GM06990 (cell line): Measurements from ENCODE around the gene KIAA1549.

Source experiments
- DNase-seq: peaks from one replicate; pipeline ENCODE4 v3.0.0-alpha.2; 2011; ENCODE audit not compliant: insufficient read length; ENCODE audit errors: extremely low read depth
- H3K27me3 ChIP-seq: replicated peaks from 2 replicates; pipeline ENCODE4 v1.6.0; 2011; ENCODE audit warnings: low read length; ENCODE audit not compliant: control insufficient read depth, insufficient read depth
- H3K36me3 ChIP-seq: 2 replicates; pipeline ENCODE4 v1.5.1; 2011; ENCODE audit warnings: low read length; ENCODE audit not compliant: control insufficient read depth, insufficient read depth
- H3K4me3 ChIP-seq: replicated peaks from 2 replicates; pipeline ENCODE4 v1.5.1; 2011; ENCODE audit warnings: low read depth, mild to moderate bottlenecking, control low read depth, low read length
- TF ChIP-seq, protein P1 (sequence below): IDR thresholded peaks from 2 replicates; pipeline ENCODE4 v1.5.1; 2011; ENCODE audit warnings: low read length, control low read depth, mild to moderate bottlenecking, inconsistent platforms; ENCODE audit not compliant: insufficient read depth, poor library complexity, severe bottlenecking

Gene KIAA1549

DNA sequence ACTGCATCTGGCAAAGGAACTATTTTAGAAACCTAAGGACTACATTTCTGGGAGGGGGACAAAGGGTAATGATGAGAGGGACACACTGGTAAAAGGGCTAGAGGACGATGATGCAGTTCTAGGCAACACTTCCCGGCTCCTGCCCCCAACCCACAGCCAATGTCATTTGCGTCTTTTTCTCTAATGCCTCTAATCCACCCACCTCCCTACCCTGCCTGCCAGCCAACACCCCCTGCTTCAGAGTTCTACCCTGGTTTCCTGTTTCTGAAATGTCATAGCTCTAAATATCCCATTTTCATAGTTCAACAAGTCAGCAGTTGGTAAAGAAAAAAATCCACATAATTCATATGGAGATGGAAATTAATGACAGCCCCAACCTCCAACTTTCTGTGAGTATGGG is 79.0 kb downstream of the KIAA1549 start:
- no peaks in the 10 kb centered on the region for H3K36me3 ChIP-seq
- no peak for DNase-seq
- no peak overlapping the region for H3K4me3 ChIP-seq
- TF ChIP-seq, protein P1, sequence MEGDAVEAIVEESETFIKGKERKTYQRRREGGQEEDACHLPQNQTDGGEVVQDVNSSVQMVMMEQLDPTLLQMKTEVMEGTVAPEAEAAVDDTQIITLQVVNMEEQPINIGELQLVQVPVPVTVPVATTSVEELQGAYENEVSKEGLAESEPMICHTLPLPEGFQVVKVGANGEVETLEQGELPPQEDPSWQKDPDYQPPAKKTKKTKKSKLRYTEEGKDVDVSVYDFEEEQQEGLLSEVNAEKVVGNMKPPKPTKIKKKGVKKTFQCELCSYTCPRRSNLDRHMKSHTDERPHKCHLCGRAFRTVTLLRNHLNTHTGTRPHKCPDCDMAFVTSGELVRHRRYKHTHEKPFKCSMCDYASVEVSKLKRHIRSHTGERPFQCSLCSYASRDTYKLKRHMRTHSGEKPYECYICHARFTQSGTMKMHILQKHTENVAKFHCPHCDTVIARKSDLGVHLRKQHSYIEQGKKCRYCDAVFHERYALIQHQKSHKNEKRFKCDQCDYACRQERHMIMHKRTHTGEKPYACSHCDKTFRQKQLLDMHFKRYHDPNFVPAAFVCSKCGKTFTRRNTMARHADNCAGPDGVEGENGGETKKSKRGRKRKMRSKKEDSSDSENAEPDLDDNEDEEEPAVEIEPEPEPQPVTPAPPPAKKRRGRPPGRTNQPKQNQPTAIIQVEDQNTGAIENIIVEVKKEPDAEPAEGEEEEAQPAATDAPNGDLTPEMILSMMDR: no peak
- no peaks in the 10 kb centered on the region for H3K27me3 ChIP-seq

DNA sequence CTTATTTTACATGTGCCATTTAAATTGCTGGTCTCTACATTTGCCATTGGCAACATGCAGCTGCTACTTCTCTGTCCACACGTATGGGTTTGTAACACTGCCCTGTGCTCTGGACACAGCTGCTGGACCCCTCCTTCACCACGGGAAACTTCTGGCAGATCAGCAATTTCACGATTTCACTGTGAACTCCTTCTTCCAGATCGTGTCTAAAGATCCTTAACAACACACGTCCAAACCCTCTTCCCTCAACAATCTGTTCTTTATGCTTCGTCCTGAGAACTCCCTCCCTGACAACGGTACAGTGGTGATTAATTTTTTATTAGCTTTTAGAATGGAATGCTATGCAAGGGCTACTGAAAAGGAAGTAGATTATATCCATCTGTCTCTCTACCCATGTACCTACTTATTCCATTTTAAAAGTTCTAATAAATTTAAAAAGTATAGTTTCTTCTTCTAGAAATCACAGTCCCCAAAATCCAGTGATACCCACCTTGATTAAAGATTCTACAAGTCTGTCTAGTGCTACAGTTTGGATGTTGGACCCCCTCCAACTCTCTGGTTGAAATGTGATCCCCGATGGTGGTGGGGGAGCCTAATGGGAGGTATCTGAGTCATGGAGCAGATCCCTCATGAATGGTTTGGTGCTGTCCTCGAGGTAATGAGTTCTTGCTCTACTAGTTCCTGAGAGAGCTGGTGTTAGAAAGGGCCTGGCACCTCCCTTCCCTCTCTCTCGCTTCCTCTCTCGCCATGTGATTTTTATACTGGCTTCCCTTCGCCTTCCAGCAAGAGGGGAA is 81.0 kb downstream of the KIAA1549 start:
- DNase-seq: no peak
- H3K4me3 ChIP-seq: no peak overlapping the region
- H3K27me3 ChIP-seq: no peaks in the 10 kb centered on the region
- no peaks in the 10 kb centered on the region for H3K36me3 ChIP-seq
- TF ChIP-seq, protein P1: no peak

- TF ChIP-seq, protein P1: no peak
- H3K36me3 ChIP-seq: no peaks in the 10 kb centered on the region
- H3K4me3 ChIP-seq: no peak overlapping the region
- no peak for DNase-seq
- no peaks in the 10 kb centered on the region for H3K27me3 ChIP-seq
Measured at GRCh38 chr7:138898802-138899201, 82.4 kb downstream of the KIAA1549 start.

- no peak overlapping the region for H3K4me3 ChIP-seq
- H3K36me3 ChIP-seq: no peaks in the 10 kb centered on the region
- DNase-seq: no peak
- H3K27me3 ChIP-seq: no peaks in the 10 kb centered on the region
- TF ChIP-seq, protein P1: no peak
Measured at GRCh38 chr7:138898255-138898654, 82.9 kb downstream of the KIAA1549 start.

- TF ChIP-seq, protein P1: no peak
- Histone ChIP-seq H3K4me3 (no peak overlapping the region), H3K36me3 (no peaks in the 10 kb centered on the region; the same call in 1 of the 2 replicates), H3K27me3 (no peaks in the 10 kb centered on the region)
- no peak for DNase-seq
Measured at GRCh38 chr7:138895679-138896078, 85.5 kb downstream of the KIAA1549 start.
